ENCODE data around the gene MON1A.
"Not testable (repeated sequence)": the region's sequence is repeated elsewhere in the genome, so short reads cannot be mapped to it uniquely, and the experiment has no call there.

MON1A gene

DNA sequence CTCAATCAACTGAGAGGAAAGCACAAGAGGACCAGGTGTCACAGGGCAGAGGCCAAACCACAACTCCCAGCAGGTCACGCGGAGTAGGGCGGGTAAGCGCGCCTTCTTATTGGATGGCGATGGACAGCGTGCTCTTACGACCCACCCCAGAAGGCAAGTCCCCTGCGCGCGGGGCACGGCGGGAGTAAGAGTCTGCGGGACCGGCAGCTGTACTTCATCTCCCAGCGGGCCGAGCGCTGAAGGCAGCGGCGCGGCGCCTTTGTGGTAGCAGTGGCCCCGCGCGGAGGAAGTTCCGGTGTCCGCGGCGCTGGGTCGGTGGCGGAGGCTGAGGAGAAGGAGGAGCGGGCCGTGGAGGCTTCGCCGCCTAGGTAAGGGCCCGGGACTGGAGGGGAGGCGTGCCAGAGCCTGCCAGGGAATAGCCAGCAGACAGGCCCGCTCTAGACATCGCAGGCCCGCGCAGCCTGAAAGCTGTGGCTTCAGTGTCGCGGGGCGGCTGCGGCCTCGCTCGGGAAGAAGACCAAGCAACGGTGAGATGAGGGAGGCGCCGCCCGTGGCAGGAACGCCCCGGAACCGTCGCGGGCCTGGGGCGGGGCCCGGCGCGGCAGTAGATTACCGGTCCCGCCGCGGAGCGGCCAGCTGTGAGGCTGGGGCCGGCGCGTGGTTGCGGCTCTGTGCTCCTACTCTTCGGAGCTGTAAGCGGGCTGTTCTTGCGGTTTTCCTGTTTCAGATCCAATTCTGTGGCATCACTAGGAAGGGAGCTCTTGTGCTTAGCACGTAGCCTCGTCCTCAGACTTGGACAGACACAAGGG is 10.5 kb upstream of the MON1A start, which contains the start of gene RBM6:
Gene RBM6 (plus strand): TSS at position 293 of the 809 bp plus-strand sequence. CDS start 22,492 bp downstream, outside the sequence.
- Histone ChIP-seq H3K4me1 (ENCODE audit: control insufficient read depth, insufficient read depth, low read length) (0 out of 2 replicates have a peak, but pooled peaks cover 3% of the 10 kb centered on the region), H3K4me3 (ENCODE audit: low read depth, low read length) (peak within 1 kb of the TSS; percentile 99), H3K27me3 (ENCODE audit: control insufficient read depth, insufficient read depth, low read length) (no peaks in the 10 kb centered on the region), H3K27ac (ENCODE audit: low read depth, low read length) (peak within 1 kb of the TSS; percentile 95), H3K9ac (ENCODE audit: low read depth, low read length) (peak within 1 kb of the TSS; percentile 83), H3K36me3 (ENCODE audit: control insufficient read depth, insufficient read depth, low read length) (peaks cover 7% of the 10 kb centered on the region), H3K9me3 (ENCODE audit: control insufficient read depth, insufficient read depth, low read length) (no peaks in the 10 kb centered on the region)

DNA sequence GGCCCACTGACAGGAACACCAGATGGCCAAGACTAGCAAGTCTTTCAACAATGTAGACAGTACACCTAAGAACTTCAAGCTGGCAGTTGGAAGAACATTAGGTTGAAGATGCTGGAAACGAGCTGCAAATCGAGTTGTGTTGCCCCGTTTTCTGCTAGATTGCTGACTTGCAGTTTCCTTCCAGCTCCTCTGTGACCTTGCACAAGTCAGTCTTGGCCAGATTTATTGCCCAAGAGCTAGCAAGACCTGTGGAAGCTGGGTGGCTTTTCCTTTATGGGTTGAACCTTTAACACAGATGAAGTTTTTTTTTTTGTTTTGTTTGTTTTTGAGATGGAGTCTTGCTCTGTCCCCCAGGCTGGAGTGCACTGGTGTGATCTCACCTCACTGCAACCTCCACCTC is 7.5 kb upstream of the MON1A start:
- no peak overlapping the region for H3K27ac ChIP-seq (ENCODE audit: low read depth, low read length)
- no peaks in the 10 kb centered on the region for H3K36me3 ChIP-seq (ENCODE audit: control insufficient read depth, insufficient read depth, low read length)
- H3K9ac ChIP-seq (ENCODE audit: low read depth, low read length) = no peak overlapping the region
- H3K4me1 ChIP-seq (ENCODE audit: control insufficient read depth, insufficient read depth, low read length) = 0 out of 2 replicates have a peak, but pooled peaks cover 3% of the 10 kb centered on the region
- H3K9me3 ChIP-seq (ENCODE audit: control insufficient read depth, insufficient read depth, low read length) = no peaks in the 10 kb centered on the region
- H3K4me3 ChIP-seq (ENCODE audit: low read depth, low read length) = no peak overlapping the region
- H3K27me3 ChIP-seq (ENCODE audit: control insufficient read depth, insufficient read depth, low read length) = no peaks in the 10 kb centered on the region

DNA sequence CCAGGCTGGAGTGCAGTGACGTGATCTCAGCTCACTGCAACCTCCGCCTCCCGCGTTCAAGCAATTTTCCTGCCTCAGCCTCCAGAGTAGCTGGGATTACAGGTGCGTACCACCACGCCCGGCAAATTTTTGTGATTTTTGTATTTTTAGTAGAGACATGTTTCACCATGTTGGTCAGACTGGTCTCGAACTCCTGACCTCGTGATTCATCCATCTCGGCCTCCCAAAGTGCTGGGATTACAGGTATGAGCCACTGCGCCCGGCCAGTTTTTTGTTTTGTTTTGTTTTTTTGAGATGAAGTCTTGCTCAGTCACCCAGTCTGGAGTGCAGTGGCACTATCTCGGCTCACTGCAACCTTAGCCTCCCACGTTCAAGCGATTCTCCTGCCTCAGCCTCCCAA is 2.7 kb upstream of the MON1A start:
- H3K9me3 ChIP-seq (ENCODE audit: control insufficient read depth, insufficient read depth, low read length); H3K27ac ChIP-seq (ENCODE audit: low read depth, low read length); H3K4me3 ChIP-seq (ENCODE audit: low read depth, low read length); H3K36me3 ChIP-seq (ENCODE audit: control insufficient read depth, insufficient read depth, low read length); H3K9ac ChIP-seq (ENCODE audit: low read depth, low read length); H3K27me3 ChIP-seq (ENCODE audit: control insufficient read depth, insufficient read depth, low read length): not testable (repeated sequence)
- H3K4me1 ChIP-seq (ENCODE audit: control insufficient read depth, insufficient read depth, low read length) = peaks cover 16% of the 10 kb centered on the region

DNA sequence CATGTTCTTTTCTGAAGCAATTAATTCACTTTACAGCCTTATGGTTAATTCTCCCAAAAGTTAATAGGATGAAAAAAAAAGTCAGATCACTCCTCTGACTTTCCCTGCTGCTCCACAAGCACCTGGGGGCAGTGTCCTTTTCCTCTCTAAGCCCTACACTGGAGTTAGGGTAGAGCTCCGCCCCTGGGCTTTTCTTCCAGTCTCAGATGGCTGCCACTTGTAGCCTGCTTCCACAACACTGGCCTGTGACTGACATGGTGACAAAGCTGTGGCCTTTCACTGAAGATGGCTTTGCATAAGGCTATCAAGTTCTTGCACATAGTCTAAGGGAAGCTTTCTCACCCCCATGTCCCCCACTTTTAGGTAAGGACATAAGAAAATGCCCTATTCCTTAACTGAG is 1.3 kb upstream of the MON1A start:
- Histone ChIP-seq H3K27ac (ENCODE audit: low read depth, low read length) (peak overlapping the region; percentile 36), H3K9ac (ENCODE audit: low read depth, low read length) (no peak overlapping the region), H3K9me3 (ENCODE audit: control insufficient read depth, insufficient read depth, low read length) (no peaks in the 10 kb centered on the region), H3K4me3 (ENCODE audit: low read depth, low read length) (no peak overlapping the region), H3K36me3 (ENCODE audit: control insufficient read depth, insufficient read depth, low read length) (no peaks in the 10 kb centered on the region), H3K27me3 (ENCODE audit: control insufficient read depth, insufficient read depth, low read length) (no peaks in the 10 kb centered on the region), H3K4me1 (ENCODE audit: control insufficient read depth, insufficient read depth, low read length) (peaks cover 16% of the 10 kb centered on the region)

DNA sequence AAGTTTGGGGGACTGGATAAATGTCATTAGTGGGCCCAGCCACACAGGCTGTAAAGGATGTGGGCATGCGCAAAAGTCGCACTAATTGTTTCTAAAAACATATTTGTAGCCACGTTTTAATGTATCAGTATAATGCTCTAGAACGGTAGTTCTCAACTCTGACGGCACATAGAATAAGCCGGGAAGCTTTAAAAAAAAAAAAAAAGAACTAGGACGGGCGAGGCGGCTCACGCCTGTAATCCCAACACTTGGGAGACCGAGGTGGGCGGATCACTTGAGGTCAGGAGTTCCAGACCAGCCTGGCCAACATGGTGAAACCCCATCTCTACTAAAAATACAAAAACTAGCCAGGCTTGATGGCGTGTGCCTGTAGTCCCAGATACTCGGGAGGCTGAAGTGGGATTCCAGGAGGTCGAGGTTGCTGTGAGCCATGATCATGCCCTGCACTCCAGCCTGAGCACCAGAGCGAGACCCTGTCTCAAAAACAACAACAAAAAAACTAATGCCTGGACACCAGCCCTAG is 618 bp upstream of the MON1A start:
- Histone ChIP-seq H3K36me3 (ENCODE audit: control insufficient read depth, insufficient read depth, low read length) (no peaks in the 10 kb centered on the region), H3K27me3 (ENCODE audit: control insufficient read depth, insufficient read depth, low read length) (no peaks in the 10 kb centered on the region), H3K4me3 (ENCODE audit: low read depth, low read length) (peak overlapping the region; percentile 79), H3K27ac (ENCODE audit: low read depth, low read length) (peak overlapping the region; percentile 80), H3K4me1 (ENCODE audit: control insufficient read depth, insufficient read depth, low read length) (peaks cover 16% of the 10 kb centered on the region), H3K9me3 (ENCODE audit: control insufficient read depth, insufficient read depth, low read length) (no peaks in the 10 kb centered on the region), H3K9ac (ENCODE audit: low read depth, low read length) (0 out of 2 replicates have a peak overlapping the region, but pooled peaks have one; percentile 15)

DNA sequence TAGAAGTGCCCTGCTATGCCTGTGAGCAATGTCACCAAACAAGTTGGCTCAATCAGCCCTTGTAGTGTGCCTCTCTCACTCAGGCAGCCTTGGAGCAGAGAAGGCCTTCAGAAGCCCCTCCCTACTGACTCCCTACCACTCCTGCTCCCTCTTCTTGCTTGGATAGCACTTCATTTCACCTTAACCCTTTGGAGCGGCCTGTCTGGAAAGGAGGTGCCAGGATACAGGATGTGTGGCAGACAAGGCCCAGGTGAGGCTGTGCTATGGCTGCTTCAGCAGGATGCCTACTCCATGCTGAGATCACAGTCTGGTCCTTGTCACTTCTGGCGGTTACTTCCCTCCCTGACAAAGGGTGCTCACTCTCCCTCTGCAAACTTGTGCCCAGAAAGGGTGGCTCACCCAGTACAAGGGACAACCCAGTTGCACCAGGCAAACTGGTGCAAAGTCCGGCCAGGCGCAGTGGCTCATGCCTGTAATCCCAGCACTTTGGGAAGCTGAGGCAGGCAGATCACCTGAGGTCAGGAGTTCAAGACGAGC is 1.1 kb downstream of the MON1A start:
- peak overlapping the region; percentile 79; the same call in 1 of the 2 replicates for H3K4me3 ChIP-seq (ENCODE audit: low read depth, low read length)
- H3K27me3 ChIP-seq (ENCODE audit: control insufficient read depth, insufficient read depth, low read length) = no peaks in the 10 kb centered on the region
- no peak overlapping the region for H3K27ac ChIP-seq (ENCODE audit: low read depth, low read length)
- peaks cover 16% of the 10 kb centered on the region for H3K4me1 ChIP-seq (ENCODE audit: control insufficient read depth, insufficient read depth, low read length)
- H3K9ac ChIP-seq (ENCODE audit: low read depth, low read length) = no peak overlapping the region
- H3K9me3 ChIP-seq (ENCODE audit: control insufficient read depth, insufficient read depth, low read length) = no peaks in the 10 kb centered on the region
- no peaks in the 10 kb centered on the region for H3K36me3 ChIP-seq (ENCODE audit: control insufficient read depth, insufficient read depth, low read length)

DNA sequence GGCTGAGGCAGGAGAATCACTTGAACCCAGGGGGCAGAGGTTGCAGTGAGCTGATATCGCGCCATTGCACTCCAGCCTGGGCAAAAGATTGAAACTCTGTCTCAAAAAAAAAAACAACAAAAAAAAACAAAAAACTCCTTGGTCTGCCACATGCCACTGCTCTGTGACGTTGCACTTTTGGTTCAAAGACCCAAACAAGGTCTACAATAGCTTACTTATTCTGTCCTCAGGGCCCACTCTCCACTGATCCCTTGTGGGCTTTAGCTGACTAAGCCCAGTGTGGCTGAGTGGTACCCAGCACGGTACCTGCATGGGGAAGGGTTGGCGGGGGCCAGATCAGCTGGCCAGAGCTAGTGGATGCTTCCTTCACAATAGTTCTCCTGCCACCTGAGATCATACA is 1.8 kb downstream of the MON1A start:
- Histone ChIP-seq H3K27me3 (ENCODE audit: control insufficient read depth, insufficient read depth, low read length) (no peaks in the 10 kb centered on the region), H3K4me3 (ENCODE audit: low read depth, low read length) (no peak overlapping the region), H3K4me1 (ENCODE audit: control insufficient read depth, insufficient read depth, low read length) (peaks cover 16% of the 10 kb centered on the region), H3K9ac (ENCODE audit: low read depth, low read length) (no peak overlapping the region), H3K27ac (ENCODE audit: low read depth, low read length) (no peak overlapping the region), H3K36me3 (ENCODE audit: control insufficient read depth, insufficient read depth, low read length) (no peaks in the 10 kb centered on the region), H3K9me3 (ENCODE audit: control insufficient read depth, insufficient read depth, low read length) (no peaks in the 10 kb centered on the region)

DNA sequence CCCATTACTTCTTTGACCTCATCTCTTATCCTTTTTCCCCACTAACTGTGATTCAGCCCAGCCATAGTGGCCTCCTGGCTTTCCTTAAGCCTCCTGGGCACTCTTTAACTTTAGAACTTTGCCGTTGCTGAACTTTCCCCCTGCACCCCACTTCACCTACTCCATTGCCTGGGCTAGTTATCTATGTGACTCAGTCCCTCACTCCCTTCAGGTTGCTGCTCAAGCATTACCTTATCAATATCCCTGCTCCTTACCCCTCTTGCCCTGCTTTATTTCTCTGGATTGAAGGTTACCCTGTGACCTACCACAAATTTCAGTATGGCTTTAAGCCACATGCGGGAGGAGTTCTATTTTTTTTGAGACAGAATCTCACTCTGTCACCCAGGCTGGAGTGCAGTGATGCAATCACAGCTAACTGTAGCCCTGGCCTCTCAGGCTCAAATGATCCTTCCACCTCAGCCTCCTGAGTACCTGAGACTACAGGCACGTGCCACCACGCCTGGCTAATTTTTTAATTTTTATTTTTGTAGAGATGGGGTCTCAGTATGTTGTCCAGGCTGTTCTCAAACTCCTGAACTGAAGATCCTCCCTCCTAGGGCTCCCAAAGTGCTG is 3.4 kb downstream of the MON1A start:
- Histone ChIP-seq H3K4me3 (ENCODE audit: low read depth, low read length) (no peak overlapping the region), H3K27ac (ENCODE audit: low read depth, low read length) (no peak overlapping the region), H3K9me3 (ENCODE audit: control insufficient read depth, insufficient read depth, low read length) (no peaks in the 10 kb centered on the region), H3K27me3 (ENCODE audit: control insufficient read depth, insufficient read depth, low read length) (no peaks in the 10 kb centered on the region), H3K4me1 (ENCODE audit: control insufficient read depth, insufficient read depth, low read length) (peaks cover 15% of the 10 kb centered on the region), H3K36me3 (ENCODE audit: control insufficient read depth, insufficient read depth, low read length) (no peaks in the 10 kb centered on the region), H3K9ac (ENCODE audit: low read depth, low read length) (no peak overlapping the region)

DNA sequence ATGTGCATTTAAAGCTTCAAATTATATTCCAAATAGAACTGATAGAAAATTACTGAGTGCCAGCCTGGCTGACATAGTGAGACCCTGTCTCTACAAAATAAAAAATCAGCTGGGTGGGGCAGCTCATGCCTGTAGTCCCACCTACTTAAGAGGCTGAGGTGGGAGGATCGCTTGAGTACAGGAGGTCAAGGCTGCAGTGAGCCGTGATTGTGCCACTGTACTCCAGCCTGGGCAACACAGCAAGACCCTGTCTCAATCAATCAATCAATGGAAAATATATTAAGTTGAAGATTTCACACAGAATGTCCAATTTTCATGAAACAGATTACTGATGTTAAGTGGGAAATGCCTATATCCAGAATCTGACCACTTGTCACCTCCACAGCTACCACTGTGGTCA is 4.1 kb downstream of the MON1A start:
- peaks cover 7% of the 10 kb centered on the region for H3K4me1 ChIP-seq (ENCODE audit: control insufficient read depth, insufficient read depth, low read length)
- no peak overlapping the region for H3K4me3 ChIP-seq (ENCODE audit: low read depth, low read length)
- no peaks in the 10 kb centered on the region for H3K9me3 ChIP-seq (ENCODE audit: control insufficient read depth, insufficient read depth, low read length)
- no peaks in the 10 kb centered on the region for H3K27me3 ChIP-seq (ENCODE audit: control insufficient read depth, insufficient read depth, low read length)
- H3K9ac ChIP-seq (ENCODE audit: low read depth, low read length) = no peak overlapping the region
- no peaks in the 10 kb centered on the region for H3K36me3 ChIP-seq (ENCODE audit: control insufficient read depth, insufficient read depth, low read length)
- no peak overlapping the region for H3K27ac ChIP-seq (ENCODE audit: low read depth, low read length)

DNA sequence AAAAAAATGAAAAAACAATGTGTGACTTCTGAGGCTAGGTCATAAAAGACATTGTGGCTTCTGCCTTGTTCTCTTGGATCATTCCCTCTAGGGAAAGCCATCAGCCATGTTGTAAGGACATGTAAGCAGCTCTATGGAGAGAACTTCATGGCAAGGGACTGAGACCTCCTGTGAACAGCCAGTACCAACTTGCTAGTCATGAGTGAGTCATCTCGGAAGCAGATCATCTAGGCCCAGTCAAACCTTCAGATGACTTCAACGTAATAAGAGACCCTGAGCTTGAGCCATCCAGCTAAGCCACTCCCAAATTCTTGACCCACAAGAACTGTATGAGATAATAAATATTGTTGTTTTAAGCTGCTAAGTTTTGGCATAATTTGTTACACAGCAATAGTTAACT is 4.9 kb downstream of the MON1A start:
- Histone ChIP-seq H3K9me3 (ENCODE audit: control insufficient read depth, insufficient read depth, low read length) (no peaks in the 10 kb centered on the region), H3K36me3 (ENCODE audit: control insufficient read depth, insufficient read depth, low read length) (no peaks in the 10 kb centered on the region), H3K9ac (ENCODE audit: low read depth, low read length) (no peak overlapping the region), H3K27ac (ENCODE audit: low read depth, low read length) (no peak overlapping the region), H3K4me3 (ENCODE audit: low read depth, low read length) (no peak overlapping the region), H3K4me1 (ENCODE audit: control insufficient read depth, insufficient read depth, low read length) (no peaks in the 10 kb centered on the region), H3K27me3 (ENCODE audit: control insufficient read depth, insufficient read depth, low read length) (no peaks in the 10 kb centered on the region)
